ENCODE measurements around the gene TMEM52B.

GRCh38 chr12:10211940-10212738 lies 33.3 kb downstream of the TMEM52B start:
- TF ChIP-seq CTCF (IDR thresholded peaks at IDR 0.05), result no peak
- peak in 1 of 2 donors; percentile 43 for TF ChIP-seq POLR2A (IDR thresholded peaks at IDR 0.05)
- TF ChIP-seq POLR2AphosphoS5 (IDR thresholded peaks at IDR 0.05), result peak; percentile 86 to 98 (median 89)
